ENCODE measurements around the gene MARK3. TPM values are rescaled to one million over a fixed set of nuclear protein-coding genes. Genes with fewer than 3 reads are reported as not detected.

Gene MARK3
- total and polyA plus RNA-seq, 2 donors (not counting 1 experiment from before 2014, with no cell fraction given), result 73.0 to 142 TPM

DNA sequence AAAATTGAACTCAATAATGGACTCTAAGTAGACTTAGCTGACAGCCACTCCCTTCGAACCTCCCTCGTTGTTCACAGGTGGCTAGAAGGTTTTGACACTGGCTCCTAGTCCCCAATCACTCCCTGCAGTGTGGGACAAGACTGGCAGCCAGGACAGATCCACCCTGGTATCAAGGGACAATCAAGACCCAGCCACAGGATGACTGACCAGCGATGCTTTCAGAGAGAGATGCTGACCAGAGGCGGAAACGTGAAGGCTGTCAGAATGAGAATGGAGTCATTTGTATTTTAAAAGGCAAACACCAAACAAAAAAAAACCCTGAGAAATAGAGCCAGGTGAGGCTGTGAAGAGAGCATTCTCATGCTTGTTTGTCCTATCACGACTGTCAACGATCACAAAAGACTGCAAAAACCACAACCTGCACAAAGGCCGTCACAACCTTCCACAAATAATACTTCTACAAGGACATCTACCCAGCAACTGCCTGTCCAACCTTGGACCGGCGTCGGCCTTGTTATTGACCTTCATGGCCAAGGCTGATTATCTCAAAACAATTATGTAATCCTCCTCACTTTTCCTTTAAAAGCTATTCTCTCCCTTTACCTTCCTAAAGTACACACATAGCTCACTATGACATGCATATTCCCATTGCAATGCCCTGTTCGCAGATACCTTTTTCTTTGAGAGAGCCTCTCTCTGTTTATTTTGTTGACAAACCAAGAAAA lies 38.0 kb upstream of the MARK3 start:
- Mint-ChIP-seq H3K27ac (peak overlapping the region; percentile 4), H3K9me3 (ENCODE audit: insufficient read depth) (no peaks in the 10 kb centered on the region), H3K4me3 (no peak overlapping the region), H3K27me3 (peaks cover 6% of the 10 kb centered on the region), H3K4me1 (peaks cover under 1% of the 10 kb centered on the region)
- no peak for TF ChIP-seq EZH2 (IDR thresholded peaks at IDR 0.05; ENCODE audit: borderline replicate concordance, insufficient read depth, low read depth, low read length, poor library complexity, severe bottlenecking)
- TF ChIP-seq, protein P1, sequence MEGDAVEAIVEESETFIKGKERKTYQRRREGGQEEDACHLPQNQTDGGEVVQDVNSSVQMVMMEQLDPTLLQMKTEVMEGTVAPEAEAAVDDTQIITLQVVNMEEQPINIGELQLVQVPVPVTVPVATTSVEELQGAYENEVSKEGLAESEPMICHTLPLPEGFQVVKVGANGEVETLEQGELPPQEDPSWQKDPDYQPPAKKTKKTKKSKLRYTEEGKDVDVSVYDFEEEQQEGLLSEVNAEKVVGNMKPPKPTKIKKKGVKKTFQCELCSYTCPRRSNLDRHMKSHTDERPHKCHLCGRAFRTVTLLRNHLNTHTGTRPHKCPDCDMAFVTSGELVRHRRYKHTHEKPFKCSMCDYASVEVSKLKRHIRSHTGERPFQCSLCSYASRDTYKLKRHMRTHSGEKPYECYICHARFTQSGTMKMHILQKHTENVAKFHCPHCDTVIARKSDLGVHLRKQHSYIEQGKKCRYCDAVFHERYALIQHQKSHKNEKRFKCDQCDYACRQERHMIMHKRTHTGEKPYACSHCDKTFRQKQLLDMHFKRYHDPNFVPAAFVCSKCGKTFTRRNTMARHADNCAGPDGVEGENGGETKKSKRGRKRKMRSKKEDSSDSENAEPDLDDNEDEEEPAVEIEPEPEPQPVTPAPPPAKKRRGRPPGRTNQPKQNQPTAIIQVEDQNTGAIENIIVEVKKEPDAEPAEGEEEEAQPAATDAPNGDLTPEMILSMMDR (IDR thresholded peaks at IDR 0.05), result no peak
- H3K4me2 ChIP-seq (replicated peaks; ENCODE audit: low read depth, low read length, poor library complexity, severe bottlenecking), result no peak overlapping the region
- no peak overlapping the region for H2AFZ ChIP-seq (ENCODE audit: insufficient read depth, low read depth, low read length, poor library complexity, severe bottlenecking)
- no peaks in the 10 kb centered on the region for H3K9me3 ChIP-seq (ENCODE audit: control extremely low read depth in 1 of 3, control insufficient read depth in 2 of 3, insufficient read depth in 1 of 3, low read length in 2 of 3)
- WGBS (ENCODE audit: insufficient coverage), result 94% methylated on average over 8 of the region's 12 CpGs
- DNase-seq (no peak), ATAC-seq (ENCODE audit: low read depth) (no peak)
- H3K4me3 ChIP-seq (ENCODE audit: control extremely low read depth in 1 of 5, extremely low read depth in 1 of 5, insufficient read depth in 1 of 5, low read depth in 2 of 5, low read length in 4 of 5), result no peak overlapping the region
- H3K27ac ChIP-seq (ENCODE audit: low read length in 2 of 2), result no peak overlapping the region
- H3K4me1 ChIP-seq (ENCODE audit: control insufficient read depth in 2 of 2, insufficient read depth in 2 of 2, low read length in 2 of 2), result no peaks in the 10 kb centered on the region
- H3K79me2 ChIP-seq (ENCODE audit: control insufficient read depth, insufficient read depth, low read length), result no peaks in the 10 kb centered on the region
- peaks cover 3 to 27% of the 10 kb centered on the region in 2 experiments for H3K36me3 ChIP-seq (replicated peaks in 1 of 2; ENCODE audit: control extremely low read depth in 1 of 2, control insufficient read depth in 1 of 2, extremely low read depth in 1 of 2, insufficient read depth in 2 of 2, low read length in 1 of 2)
- no peak overlapping the region for H3K9ac ChIP-seq (ENCODE audit: low read length)
- POLR2A ChIA-PET, result no interaction called here
- H3K27me3 ChIP-seq (replicated peaks in 1 of 4; ENCODE audit: control extremely low read depth in 1 of 4, control insufficient read depth in 3 of 4, insufficient read depth in 4 of 4, low read length in 3 of 4), result no peaks in the 10 kb centered on the region
- CTCF ChIA-PET, result no interaction called here
- peaks cover 4% of the 10 kb centered on the region for H4K20me1 ChIP-seq (ENCODE audit: control insufficient read depth, insufficient read depth, low read length, poor library complexity, severe bottlenecking)
- intact Hi-C loops (cut with micrococcal nuclease), result no loop called here

DNA sequence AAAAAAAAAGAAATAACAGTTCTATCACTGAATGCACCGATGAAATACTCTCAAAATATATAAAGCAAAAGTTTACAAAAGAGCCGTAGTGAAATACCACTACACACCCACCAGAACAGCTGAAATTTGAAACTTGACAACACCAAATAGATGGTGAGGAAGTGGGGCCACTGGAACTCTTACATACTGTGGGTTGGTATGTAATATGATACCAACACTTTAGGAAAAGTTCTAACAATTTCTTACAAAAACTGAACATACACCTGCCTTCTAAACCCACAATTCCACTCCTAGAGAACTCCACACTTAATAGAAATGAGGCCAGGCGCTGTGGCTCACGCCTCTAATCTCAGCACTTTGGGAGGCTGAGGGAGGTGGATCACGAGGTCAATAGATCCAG lies 37.1 kb upstream of the MARK3 start:
- no peaks in the 10 kb centered on the region for H3K9me3 ChIP-seq (ENCODE audit: control extremely low read depth in 1 of 3, control insufficient read depth in 2 of 3, insufficient read depth in 1 of 3, low read length in 2 of 3)
- H3K9ac ChIP-seq (ENCODE audit: low read length), result no peak overlapping the region
- TF ChIP-seq EZH2 (IDR thresholded peaks at IDR 0.05; ENCODE audit: borderline replicate concordance, insufficient read depth, low read depth, low read length, poor library complexity, severe bottlenecking), result no peak
- TF ChIP-seq, protein P1 (IDR thresholded peaks at IDR 0.05), result no peak
- H2AFZ ChIP-seq (ENCODE audit: insufficient read depth, low read depth, low read length, poor library complexity, severe bottlenecking), result no peak overlapping the region
- DNase-seq, result no peak
- no peak overlapping the region for H3K27ac Mint-ChIP-seq
- CTCF ChIA-PET, result no interaction called here
- POLR2A ChIA-PET, result interaction anchor here (1.2 kb wide), 1 partner anchor 12 kb away, joined by 3 read pairs; no protein-coding TSS in a partner anchor
- H3K4me3 ChIP-seq (ENCODE audit: control extremely low read depth in 1 of 5, extremely low read depth in 1 of 5, insufficient read depth in 1 of 5, low read depth in 2 of 5, low read length in 4 of 5), result no peak overlapping the region
- peaks cover 3 to 18% of the 10 kb centered on the region in 2 experiments for H3K36me3 ChIP-seq (replicated peaks in 1 of 2; ENCODE audit: control extremely low read depth in 1 of 2, control insufficient read depth in 1 of 2, extremely low read depth in 1 of 2, insufficient read depth in 2 of 2, low read length in 1 of 2)
- H3K9me3 Mint-ChIP-seq (ENCODE audit: insufficient read depth), result no peaks in the 10 kb centered on the region
- no peaks in the 10 kb centered on the region for H3K4me1 ChIP-seq (ENCODE audit: control insufficient read depth in 2 of 2, insufficient read depth in 2 of 2, low read length in 2 of 2)
- no peak overlapping the region for H3K27ac ChIP-seq (ENCODE audit: low read length in 2 of 2)
- ATAC-seq (ENCODE audit: low read depth), result no peak
- no peaks in the 10 kb centered on the region for H3K79me2 ChIP-seq (ENCODE audit: control insufficient read depth, insufficient read depth, low read length)
- peaks cover 4% of the 10 kb centered on the region for H4K20me1 ChIP-seq (ENCODE audit: control insufficient read depth, insufficient read depth, low read length, poor library complexity, severe bottlenecking)
- peaks cover 10% of the 10 kb centered on the region for H3K27me3 Mint-ChIP-seq
- 70% methylated on average over 2 of the region's 5 CpGs for WGBS (ENCODE audit: insufficient coverage)
- intact Hi-C loops (cut with micrococcal nuclease), result no loop called here
- H3K4me2 ChIP-seq (replicated peaks; ENCODE audit: low read depth, low read length, poor library complexity, severe bottlenecking), result no peak overlapping the region
- H3K27me3 ChIP-seq (replicated peaks in 1 of 4; ENCODE audit: control extremely low read depth in 1 of 4, control insufficient read depth in 3 of 4, insufficient read depth in 4 of 4, low read length in 3 of 4), result no peaks in the 10 kb centered on the region
- no peak overlapping the region for H3K4me3 Mint-ChIP-seq
- H3K4me1 Mint-ChIP-seq, result no peaks in the 10 kb centered on the region

Data from B cell (primary cell).